HFF-Myc (cell line): Measurements from ENCODE around the gene SLC38A3.

Experiments
- DNase-seq: peaks from one replicate; pipeline ENCODE4 v3.0.0-alpha.2; 2011; ENCODE audit warnings: low read depth; ENCODE audit errors: extremely low read depth
- H3K4me3 ChIP-seq: replicated peaks from 2 replicates; pipeline ENCODE4 v1.5.1; 2011; ENCODE audit warnings: low read depth, mild to moderate bottlenecking, control low read depth, low read length
- CTCF ChIP-seq: IDR thresholded peaks from 2 replicates; pipeline ENCODE4 v1.5.1; 2012; ENCODE audit warnings: mild to moderate bottlenecking, low read depth, low read length, control low read depth; ENCODE audit errors: missing control alignments

Gene SLC38A3

GRCh38 chr3:50270422-50271224 lies 65.6 kb downstream of the SLC38A3 start:
- TF ChIP-seq CTCF = no peak
- no peak overlapping the region for H3K4me3 ChIP-seq
- DNase-seq = no peak
